ENCODE measurements around the gene LILRB3.
"Not testable (repeated sequence)": the region's sequence is repeated elsewhere in the genome, so short reads cannot be mapped to it uniquely, and the experiment has no call there.

The LILRB3 gene

GRCh38 chr19:54242646-54243045 lies 19.8 kb upstream of the LILRB3 start, which contains the start of gene LILRA6:
TSS of gene LILRA6 (minus strand) at chr19:54242790.
- not testable (repeated sequence) for DNase-seq (ENCODE audit: low read depth in 2 of 2)

- DNase-seq (ENCODE audit: low read depth in 2 of 2), result not testable (repeated sequence)
Measured at GRCh38 chr19:54242234-54242633, 19.4 kb upstream of the LILRB3 start.

GRCh38 chr19:54240372-54241336 lies 17.8 kb upstream of the LILRB3 start:
- not testable (repeated sequence) for DNase-seq (ENCODE audit: low read depth in 2 of 2)

DNA sequence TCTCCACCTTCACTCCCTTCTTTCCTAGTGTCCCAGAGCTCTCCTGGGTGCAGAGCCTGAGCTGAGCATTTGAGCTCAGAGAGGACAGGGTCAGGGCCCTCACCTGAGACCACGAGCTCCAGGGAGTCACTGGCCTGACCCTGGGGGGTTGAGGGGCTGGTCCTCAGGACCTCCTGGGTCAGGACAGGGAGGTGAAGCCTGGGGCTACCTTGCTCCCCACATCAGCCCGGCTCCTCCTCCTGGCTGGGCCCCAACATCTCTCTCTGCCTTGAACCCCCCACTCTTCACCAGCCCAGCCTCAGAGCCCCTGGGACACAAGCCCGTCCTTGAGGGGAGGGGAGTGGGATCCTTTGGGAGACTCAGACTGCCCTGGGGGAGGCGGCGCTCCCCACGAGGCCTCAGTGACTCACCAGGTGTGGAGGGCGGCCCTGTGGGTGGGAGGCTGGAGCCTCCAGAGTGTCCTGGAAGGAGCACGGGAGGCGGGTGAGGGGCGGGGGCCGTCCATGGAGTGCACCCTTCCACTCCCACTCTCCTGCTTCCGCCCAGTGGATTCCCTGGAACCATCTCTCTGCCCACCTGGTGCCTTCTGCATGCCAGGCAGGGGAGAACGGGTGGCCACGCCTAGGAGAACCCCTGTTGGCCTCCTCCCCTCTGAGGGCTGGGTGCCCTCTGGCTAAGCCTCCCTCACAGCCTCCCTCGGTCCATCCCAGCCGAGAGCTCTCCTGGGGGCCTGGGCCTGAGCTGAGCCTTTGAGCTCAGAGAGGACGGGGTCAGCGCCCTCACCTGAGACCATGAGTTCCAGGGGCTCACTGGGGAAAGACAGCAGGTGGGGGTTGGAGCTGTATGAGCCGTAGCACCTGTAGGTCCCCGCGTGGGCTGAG lies 16.9 kb upstream of the LILRB3 start:
- DNase-seq (ENCODE audit: low read depth in 2 of 2), result not testable (repeated sequence)

GRCh38 chr19:54233941-54234340 lies 11.1 kb upstream of the LILRB3 start:
- DNase-seq (ENCODE audit: low read depth in 2 of 2), result no peak

- peak; percentile 82 to 84 for DNase-seq (ENCODE audit: low read depth in 2 of 2)
Measured at GRCh38 chr19:54231077-54231931, 8.5 kb upstream of the LILRB3 start.

- DNase-seq (ENCODE audit: low read depth in 2 of 2), result no peak
Measured at GRCh38 chr19:54230031-54230430, 7.2 kb upstream of the LILRB3 start.

DNA sequence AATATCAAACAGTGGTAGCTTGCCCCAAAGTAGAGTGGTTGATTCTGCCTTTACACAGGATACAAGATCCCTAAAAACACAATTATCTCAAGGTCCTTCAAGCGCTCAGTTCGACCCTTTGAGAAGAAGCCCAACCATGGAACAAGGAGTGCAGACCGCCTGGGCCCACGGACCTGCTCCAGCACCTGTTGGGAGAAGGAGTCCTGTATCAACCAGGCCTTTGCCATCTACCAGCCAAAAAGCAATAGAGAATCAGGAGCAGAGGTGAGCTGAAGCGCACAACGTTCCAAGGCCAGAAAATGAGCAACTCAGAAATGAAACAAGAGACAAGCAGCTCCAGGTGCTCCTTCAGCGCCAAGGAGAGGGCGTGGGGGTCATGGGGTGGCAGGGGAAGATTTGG lies 6.3 kb upstream of the LILRB3 start:
- DNase-seq (ENCODE audit: low read depth in 2 of 2), result no peak

GRCh38 chr19:54224619-54225018 lies 1.8 kb upstream of the LILRB3 start:
- DNase-seq (ENCODE audit: low read depth in 2 of 2), result not testable (repeated sequence)

DNA sequence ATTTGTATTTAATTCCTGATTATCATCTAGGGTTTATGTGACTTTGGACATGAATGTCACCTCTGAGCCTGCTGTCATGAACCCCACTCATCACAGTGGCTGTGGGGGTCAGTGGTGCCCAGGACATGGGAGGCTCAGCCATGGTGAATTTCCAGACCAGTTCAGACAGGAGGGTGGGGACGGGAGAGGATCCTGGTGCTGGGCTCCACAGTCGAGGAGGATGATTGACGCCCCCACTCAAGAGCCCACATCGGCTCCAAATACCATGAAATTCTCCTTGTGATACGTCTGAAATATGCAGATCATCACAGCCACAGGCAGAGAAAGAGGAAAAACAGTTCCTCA lies 1.1 kb upstream of the LILRB3 start:
- DNase-seq (ENCODE audit: low read depth in 2 of 2), result not testable (repeated sequence)

DNA sequence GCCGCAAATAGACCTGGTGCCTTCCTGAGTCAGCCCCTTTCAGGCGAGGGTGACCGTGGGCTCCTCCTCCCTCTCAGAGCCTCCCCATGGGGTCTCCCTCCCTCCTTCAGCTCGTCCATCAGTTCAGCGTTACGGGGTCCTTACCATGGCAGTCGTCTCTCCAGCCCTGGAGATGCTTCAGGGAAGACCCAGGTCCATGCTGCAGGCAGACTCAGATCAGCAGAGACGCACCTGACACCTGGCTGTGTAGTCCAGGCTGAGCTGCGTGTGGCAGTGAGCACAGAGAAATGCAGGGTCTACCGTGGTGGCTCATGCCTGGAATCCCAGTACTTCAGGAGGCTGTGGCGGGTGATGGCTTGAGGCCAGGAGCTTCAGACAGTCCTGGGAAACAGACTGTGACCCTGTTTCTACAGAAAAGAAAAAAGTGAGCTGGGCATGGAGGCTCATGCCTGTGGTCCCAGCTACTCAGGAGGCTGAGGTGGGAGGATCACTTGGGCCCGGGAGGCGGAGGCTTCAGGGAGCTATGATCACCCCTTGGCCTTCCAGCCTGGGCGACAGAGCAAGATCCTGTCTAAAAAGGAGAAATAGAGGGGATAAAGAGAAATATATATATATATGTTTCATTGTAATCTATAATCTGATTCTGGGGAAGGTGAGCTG lies 600 bp upstream of the LILRB3 start:
- not testable (repeated sequence) for DNase-seq (ENCODE audit: low read depth in 2 of 2)

GRCh38 chr19:54221947-54222346 lies 860 bp downstream of the LILRB3 start:
- not testable (repeated sequence) for DNase-seq (ENCODE audit: low read depth in 2 of 2)

- not testable (repeated sequence) for DNase-seq (ENCODE audit: low read depth in 2 of 2)
Measured at GRCh38 chr19:54219702-54220101, 3.1 kb downstream of the LILRB3 start.

GRCh38 chr19:54218960-54219661 lies 3.7 kb downstream of the LILRB3 start:
- no peak for DNase-seq (ENCODE audit: low read depth in 2 of 2)

- DNase-seq (ENCODE audit: low read depth in 2 of 2), result no peak
Measured at GRCh38 chr19:54218259-54218658, 4.5 kb downstream of the LILRB3 start.

DNA sequence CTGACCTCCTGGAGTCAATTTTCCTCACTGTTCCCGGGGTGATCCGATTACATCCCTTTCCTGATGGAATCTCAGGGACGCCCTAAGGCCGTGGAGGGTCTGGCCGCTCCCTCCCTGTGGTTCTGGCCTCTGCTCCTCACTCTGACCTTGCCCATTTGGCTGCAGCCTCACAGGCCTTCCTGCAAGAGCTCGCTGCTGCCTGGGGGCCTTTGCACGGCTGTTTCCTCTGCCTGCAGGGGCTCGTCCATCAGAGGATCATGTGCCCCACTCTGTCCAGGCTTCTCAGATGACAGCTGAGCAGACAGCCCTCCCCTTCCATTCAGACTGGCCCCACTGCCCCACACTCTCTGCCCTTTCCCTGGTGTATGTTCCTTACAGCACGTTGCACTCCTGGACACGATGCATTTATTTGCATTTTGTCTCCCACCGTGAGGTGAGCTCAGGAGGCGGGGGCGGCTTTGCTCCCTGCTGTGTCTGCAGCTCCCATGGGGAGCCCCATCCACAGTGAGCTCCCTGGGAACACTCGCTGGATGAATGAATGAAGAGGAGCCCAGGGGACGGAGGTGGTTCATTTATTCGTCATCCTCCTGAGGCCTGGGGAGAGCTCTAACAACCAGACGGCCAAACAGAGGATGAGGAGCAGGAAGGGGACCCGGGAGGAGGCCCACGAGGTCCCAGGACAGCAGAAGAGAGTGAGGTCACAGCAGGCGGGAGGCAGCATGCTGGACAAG lies 5.1 kb downstream of the LILRB3 start:
- DNase-seq (ENCODE audit: low read depth in 2 of 2), result not testable (repeated sequence)

- no peak for DNase-seq (ENCODE audit: low read depth in 2 of 2)
Measured at GRCh38 chr19:54216869-54217268, 5.9 kb downstream of the LILRB3 start.

DNA sequence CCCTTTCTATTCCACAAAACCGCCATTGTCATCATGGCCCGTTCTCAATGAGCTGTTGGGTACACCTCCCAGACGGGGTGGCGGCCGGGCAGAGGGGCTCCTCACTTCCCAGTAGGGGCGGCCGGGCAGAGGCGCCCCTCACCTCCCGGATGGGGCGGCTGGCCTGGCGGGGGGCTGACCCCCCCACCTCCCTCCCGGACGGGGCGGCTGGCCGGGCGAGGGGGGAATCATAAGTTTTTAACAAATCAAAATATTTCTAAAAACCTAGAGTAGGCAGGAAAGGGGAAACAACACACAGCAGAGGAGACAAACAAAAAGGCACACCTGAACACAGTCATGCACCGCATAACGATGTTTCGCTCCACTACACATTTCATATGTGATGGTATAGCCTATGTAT lies 8.1 kb downstream of the LILRB3 start:
- DNase-seq (ENCODE audit: low read depth in 2 of 2), result not testable (repeated sequence)

GRCh38 chr19:54214217-54214616 lies 8.6 kb downstream of the LILRB3 start:
- DNase-seq (ENCODE audit: low read depth in 2 of 2), result not testable (repeated sequence)

GRCh38 chr19:54211235-54211634 lies 11.6 kb downstream of the LILRB3 start:
- no peak for DNase-seq (ENCODE audit: low read depth in 2 of 2)

Data from stimulated activated CD4-positive, alpha-beta T cell treated with anti-CD3 and anti-CD28 coated beads, Interleukin-1b, Interleukin-23, amount 100 ng/mL, for 4 hours (primary cell).